HL-60 (cell line): Measurements from ENCODE around the gene NTHL1.

ENCODE experiments used
- DNase-seq, 2 experiments: peaks; one replicate each; pipeline ENCODE4 v3.0.0-alpha.2; 2010 to 2020; ENCODE audit warnings: low read depth in 1 of 2, low spot score in 1 of 2
- H3K27ac ChIP-seq: fragments of 250-450 bp; sonication (Bioruptor Pico); replicated peaks from 2 replicates; pipeline ENCODE4 v1.5.1; 2020; ENCODE audit warnings: mild to moderate bottlenecking, moderate library complexity
- H3K27me3 ChIP-seq: fragments of 250-450 bp; sonication (Bioruptor Pico); 2 replicates; pipeline ENCODE4 v1.5.1; 2021; ENCODE audit warnings: mild to moderate bottlenecking, moderate library complexity; ENCODE audit not compliant: insufficient read depth, poor library complexity, severe bottlenecking
- H3K4me3 ChIP-seq: replicated peaks from 2 replicates; pipeline ENCODE4 v1.5.1; 2011; ENCODE audit warnings: mild to moderate bottlenecking, control low read depth, low read length; ENCODE audit not compliant: insufficient read depth
- GABPA ChIP-seq: IDR thresholded peaks from 2 replicates; pipeline ENCODE4 v1.6.1; 2012; ENCODE audit warnings: low read depth
- POLR2AphosphoS5 ChIP-seq: IDR thresholded peaks from 2 replicates; pipeline ENCODE4 v1.6.1; 2012; ENCODE audit warnings: low read depth
- SPI1 ChIP-seq: IDR thresholded peaks from 2 replicates; pipeline ENCODE4 v1.6.1; 2012; ENCODE audit warnings: low read depth, mild to moderate bottlenecking, borderline replicate concordance
- TF ChIP-seq, protein P1 (sequence below): IDR thresholded peaks from 2 replicates; pipeline ENCODE4 v1.6.1; 2012; ENCODE audit warnings: low read depth; ENCODE audit not compliant: insufficient replicate concordance
- TF ChIP-seq, protein P2 (sequence below): IDR thresholded peaks from one replicate; pipeline ENCODE4 v1.5.1; 2011; ENCODE audit warnings: low read length, control low read depth, inconsistent platforms; ENCODE audit not compliant: insufficient read depth

NTHL1 gene

DNA sequence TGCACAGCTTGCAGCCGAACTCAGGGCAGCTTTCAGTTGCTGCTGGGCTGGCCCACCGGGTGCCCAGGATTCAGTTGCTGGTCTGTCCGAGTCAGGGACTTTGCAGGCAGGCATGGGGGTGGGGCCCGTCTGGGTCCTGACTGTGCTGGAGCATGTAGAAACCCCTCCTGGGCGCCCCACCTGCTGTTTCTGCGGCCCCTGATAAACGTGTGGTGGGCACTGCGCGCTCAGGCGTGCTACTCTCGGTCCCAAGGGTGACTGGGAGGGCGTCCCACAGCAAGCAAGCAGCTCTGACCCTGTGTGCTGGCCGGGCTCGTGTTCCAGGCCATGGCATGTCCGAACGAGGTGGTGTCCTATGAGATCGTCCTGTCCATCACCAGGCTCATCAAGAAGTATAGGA is 12.7 kb upstream of the NTHL1 start:
- H3K27me3 ChIP-seq, result no peaks in the 10 kb centered on the region
- no peak for TF ChIP-seq SPI1
- TF ChIP-seq, protein P1, sequence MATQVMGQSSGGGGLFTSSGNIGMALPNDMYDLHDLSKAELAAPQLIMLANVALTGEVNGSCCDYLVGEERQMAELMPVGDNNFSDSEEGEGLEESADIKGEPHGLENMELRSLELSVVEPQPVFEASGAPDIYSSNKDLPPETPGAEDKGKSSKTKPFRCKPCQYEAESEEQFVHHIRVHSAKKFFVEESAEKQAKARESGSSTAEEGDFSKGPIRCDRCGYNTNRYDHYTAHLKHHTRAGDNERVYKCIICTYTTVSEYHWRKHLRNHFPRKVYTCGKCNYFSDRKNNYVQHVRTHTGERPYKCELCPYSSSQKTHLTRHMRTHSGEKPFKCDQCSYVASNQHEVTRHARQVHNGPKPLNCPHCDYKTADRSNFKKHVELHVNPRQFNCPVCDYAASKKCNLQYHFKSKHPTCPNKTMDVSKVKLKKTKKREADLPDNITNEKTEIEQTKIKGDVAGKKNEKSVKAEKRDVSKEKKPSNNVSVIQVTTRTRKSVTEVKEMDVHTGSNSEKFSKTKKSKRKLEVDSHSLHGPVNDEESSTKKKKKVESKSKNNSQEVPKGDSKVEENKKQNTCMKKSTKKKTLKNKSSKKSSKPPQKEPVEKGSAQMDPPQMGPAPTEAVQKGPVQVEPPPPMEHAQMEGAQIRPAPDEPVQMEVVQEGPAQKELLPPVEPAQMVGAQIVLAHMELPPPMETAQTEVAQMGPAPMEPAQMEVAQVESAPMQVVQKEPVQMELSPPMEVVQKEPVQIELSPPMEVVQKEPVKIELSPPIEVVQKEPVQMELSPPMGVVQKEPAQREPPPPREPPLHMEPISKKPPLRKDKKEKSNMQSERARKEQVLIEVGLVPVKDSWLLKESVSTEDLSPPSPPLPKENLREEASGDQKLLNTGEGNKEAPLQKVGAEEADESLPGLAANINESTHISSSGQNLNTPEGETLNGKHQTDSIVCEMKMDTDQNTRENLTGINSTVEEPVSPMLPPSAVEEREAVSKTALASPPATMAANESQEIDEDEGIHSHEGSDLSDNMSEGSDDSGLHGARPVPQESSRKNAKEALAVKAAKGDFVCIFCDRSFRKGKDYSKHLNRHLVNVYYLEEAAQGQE, result no peak
- TF ChIP-seq, protein P2, sequence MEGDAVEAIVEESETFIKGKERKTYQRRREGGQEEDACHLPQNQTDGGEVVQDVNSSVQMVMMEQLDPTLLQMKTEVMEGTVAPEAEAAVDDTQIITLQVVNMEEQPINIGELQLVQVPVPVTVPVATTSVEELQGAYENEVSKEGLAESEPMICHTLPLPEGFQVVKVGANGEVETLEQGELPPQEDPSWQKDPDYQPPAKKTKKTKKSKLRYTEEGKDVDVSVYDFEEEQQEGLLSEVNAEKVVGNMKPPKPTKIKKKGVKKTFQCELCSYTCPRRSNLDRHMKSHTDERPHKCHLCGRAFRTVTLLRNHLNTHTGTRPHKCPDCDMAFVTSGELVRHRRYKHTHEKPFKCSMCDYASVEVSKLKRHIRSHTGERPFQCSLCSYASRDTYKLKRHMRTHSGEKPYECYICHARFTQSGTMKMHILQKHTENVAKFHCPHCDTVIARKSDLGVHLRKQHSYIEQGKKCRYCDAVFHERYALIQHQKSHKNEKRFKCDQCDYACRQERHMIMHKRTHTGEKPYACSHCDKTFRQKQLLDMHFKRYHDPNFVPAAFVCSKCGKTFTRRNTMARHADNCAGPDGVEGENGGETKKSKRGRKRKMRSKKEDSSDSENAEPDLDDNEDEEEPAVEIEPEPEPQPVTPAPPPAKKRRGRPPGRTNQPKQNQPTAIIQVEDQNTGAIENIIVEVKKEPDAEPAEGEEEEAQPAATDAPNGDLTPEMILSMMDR, result no peak
- TF ChIP-seq GABPA, result no peak
- no peak for TF ChIP-seq POLR2AphosphoS5
- DNase-seq, result no peak
- H3K4me3 ChIP-seq, result no peak overlapping the region
- no peak overlapping the region for H3K27ac ChIP-seq

DNA sequence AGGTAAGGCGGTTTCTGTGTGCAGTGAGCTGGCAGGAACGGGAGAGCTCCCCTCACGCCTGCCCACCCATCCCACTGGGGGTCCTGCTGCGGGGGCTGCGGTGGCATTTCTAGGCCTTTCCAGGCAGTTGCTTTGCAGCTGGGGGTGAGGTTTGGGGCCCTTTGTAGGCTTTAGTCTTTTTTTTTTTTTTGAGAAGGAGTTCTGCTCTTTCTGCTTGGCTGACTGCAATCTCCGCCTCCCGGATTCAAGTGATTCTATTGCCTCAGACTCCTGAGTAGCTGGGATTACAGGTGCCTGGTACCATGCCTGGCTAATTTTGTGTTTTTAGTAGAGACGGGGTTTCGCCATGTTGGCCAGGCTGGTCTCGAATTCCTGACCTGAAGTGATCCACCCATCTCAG is 11.2 kb upstream of the NTHL1 start:
- TF ChIP-seq, protein P1, result no peak
- TF ChIP-seq POLR2AphosphoS5, result no peak
- TF ChIP-seq GABPA, result no peak
- TF ChIP-seq, protein P2, result no peak
- no peak for TF ChIP-seq SPI1
- DNase-seq, result no peak

DNA sequence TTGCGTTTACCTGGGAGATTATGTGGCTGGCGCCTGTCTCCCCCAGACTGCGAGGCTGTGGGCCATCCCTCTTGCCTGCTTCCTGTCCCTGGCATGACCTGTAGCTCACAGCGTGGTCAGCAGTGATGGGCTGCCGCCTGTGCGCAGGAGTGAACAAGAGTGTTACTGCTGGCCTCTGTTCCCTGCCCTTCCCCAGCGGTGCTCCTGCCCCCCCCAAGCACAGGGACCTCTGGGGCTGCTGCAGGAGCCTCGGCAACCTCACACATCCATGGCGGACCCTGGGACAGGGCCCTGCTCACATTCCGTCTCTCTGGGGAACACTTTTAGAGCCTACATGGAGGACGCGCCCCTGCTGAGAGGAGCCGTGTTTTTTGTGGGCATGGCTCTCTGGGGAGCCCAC is 10.8 kb upstream of the NTHL1 start:
- Histone ChIP-seq H3K27me3 (no peaks in the 10 kb centered on the region), H3K27ac (no peak overlapping the region), H3K4me3 (no peak overlapping the region)
- no peak for TF ChIP-seq POLR2AphosphoS5
- no peak for TF ChIP-seq GABPA
- TF ChIP-seq, protein P2, result no peak
- TF ChIP-seq, protein P1, result no peak
- TF ChIP-seq SPI1, result no peak
- DNase-seq, result no peak

More for the DNA sequence above, 11.2 kb upstream of the NTHL1 start:
- Histone ChIP-seq H3K27me3 (no peaks in the 10 kb centered on the region), H3K27ac (no peak overlapping the region), H3K4me3 (no peak overlapping the region)
